B cell (primary cell): ENCODE results near the gene UBB. TPM values are rescaled to one million over a fixed set of nuclear protein-coding genes. Genes with fewer than 3 reads are reported as not detected.

ENCODE experiments used
- ATAC-seq: fragments of 200-7000 bp; cut with Tn5 transposase; one replicate; pipeline ENCODE4 v1.10.0; 2021; ENCODE audit warnings: low read depth, mild to moderate bottlenecking, moderate number of reproducible peaks, moderate library complexity
- CTCF ChIA-PET: fragments of 350-600 bp; sonication (Branson Sonifier 250); formaldehyde crosslinking; loops from one replicate; lab custom pipeline; 2021; ENCODE audit warnings: antibody characterized with exemption, inconsistent platforms; lab: Charles Lee
- POLR2A ChIA-PET: fragments of 350-600 bp; sonication (Branson Sonifier 250); formaldehyde crosslinking; loops from one replicate; lab custom pipeline; 2021; ENCODE audit warnings: antibody characterized with exemption; lab: Charles Lee
- DNase-seq: peaks from one replicate; pipeline ENCODE4 v3.0.0; 2013
- H2AFZ ChIP-seq: 2 replicates; pipeline ENCODE4 v1.6.1; 2012; ENCODE audit warnings: mild to moderate bottlenecking, low read depth, low read length; ENCODE audit not compliant: insufficient read depth, poor library complexity, severe bottlenecking
- H3K27ac ChIP-seq, 2 donors: 1 replicate in 1 of 2; 2 replicates in 1 of 2; pipeline ENCODE4 v1.5.1; 2012 to 2013; ENCODE audit warnings: low read length in 2 of 2, mild to moderate bottlenecking in 2 of 2, moderate library complexity in 1 of 2
- H3K27me3 ChIP-seq, 4 experiments: fragments of 200-600 bp in 1 of 4; sonication (generic) in 1 of 4; replicated peaks in 1 of 4; 1 replicate in 2 of 4; 2 replicates in 2 of 4; pipeline versions ENCODE4 v1.6.1 to v1.7.0; 2013 to 2016; ENCODE audit warnings: low read length in 3 of 4, mild to moderate bottlenecking in 2 of 4, mixed read lengths in 1 of 4, moderate library complexity in 1 of 4; ENCODE audit not compliant: insufficient read depth in 4 of 4, control insufficient read depth in 3 of 4; ENCODE audit errors: control extremely low read depth in 1 of 4
- H3K36me3 ChIP-seq, 2 experiments: replicated peaks in 1 of 2; 1 replicate in 1 of 2; 2 replicates in 1 of 2; pipeline versions ENCODE4 v1.6.1 to v1.7.1; 2013; ENCODE audit warnings: low read length in 1 of 2; ENCODE audit not compliant: insufficient read depth in 2 of 2, control insufficient read depth in 1 of 2; ENCODE audit errors: control extremely low read depth in 1 of 2, extremely low read depth in 1 of 2
- H3K4me1 ChIP-seq, 2 donors: fragments of 200-600 bp in 1 of 2; sonication (generic) in 1 of 2; 1 replicate in 1 of 2; 2 replicates in 1 of 2; pipeline versions ENCODE4 v1.5.1 to v1.6.1; 2013 to 2017; ENCODE audit warnings: low read length in 2 of 2; ENCODE audit not compliant: control insufficient read depth in 2 of 2, insufficient read depth in 2 of 2
- H3K4me2 ChIP-seq: replicated peaks from 2 replicates; pipeline ENCODE3; 2012; ENCODE audit warnings: mild to moderate bottlenecking, low read depth, low read length; ENCODE audit not compliant: poor library complexity, severe bottlenecking
- H3K4me3 ChIP-seq, 5 experiments: fragments of 200-600 bp in 1 of 5; sonication (generic) in 1 of 5; 1 replicate in 3 of 5; 2 replicates in 2 of 5; pipeline versions ENCODE4 v1.5.1 to v1.7.0; 2011 to 2016; ENCODE audit warnings: low read length in 4 of 5, mild to moderate bottlenecking in 4 of 5, low read depth in 2 of 5, control low read depth in 1 of 5, moderate library complexity in 1 of 5; ENCODE audit not compliant: insufficient read depth in 1 of 5; ENCODE audit errors: control extremely low read depth in 1 of 5, extremely low read depth in 1 of 5
- H3K79me2 ChIP-seq: fragments of 200-600 bp; sonication (generic); one replicate; pipeline ENCODE4 v1.6.0; 2016; ENCODE audit warnings: low read length; ENCODE audit not compliant: control insufficient read depth, insufficient read depth
- H3K9ac ChIP-seq: fragments of 200-600 bp; sonication (generic); 2 replicates; pipeline ENCODE4 v1.6.1; 2017; ENCODE audit warnings: mild to moderate bottlenecking, low read length, moderate library complexity
- H3K9me3 ChIP-seq, 3 donors: one replicate each; pipeline versions ENCODE4 v1.6.1 to v1.7.1; 2013; ENCODE audit warnings: low read length in 2 of 3; ENCODE audit not compliant: control insufficient read depth in 2 of 3, insufficient read depth in 1 of 3; ENCODE audit errors: control extremely low read depth in 1 of 3
- H4K20me1 ChIP-seq: 2 replicates; pipeline ENCODE4 v1.6.0; 2012; ENCODE audit warnings: mild to moderate bottlenecking, low read length; ENCODE audit not compliant: insufficient read depth, control insufficient read depth, poor library complexity, severe bottlenecking
- H3K27ac Mint-ChIP-seq: one replicate; pipeline ENCODE4 v1.8.0; 2021; ENCODE audit warnings: mixed read lengths
- H3K27me3 Mint-ChIP-seq: one replicate; pipeline ENCODE4 v1.8.0; 2021; ENCODE audit warnings: mixed read lengths
- H3K4me1 Mint-ChIP-seq: one replicate; pipeline ENCODE4 v1.8.0; 2021; ENCODE audit warnings: mixed read lengths
- H3K4me3 Mint-ChIP-seq: one replicate; pipeline ENCODE4 v1.8.0; 2021; ENCODE audit warnings: mixed read lengths
- H3K9me3 Mint-ChIP-seq: one replicate; pipeline ENCODE4 v1.8.0; 2022; ENCODE audit warnings: mixed read lengths; ENCODE audit not compliant: insufficient read depth
- CTCF ChIP-seq: fragments of 200-600 bp; IDR thresholded peaks from one replicate; pipeline ENCODE4 v1.8.0; 2022; ENCODE audit warnings: antibody characterized with exemption, mild to moderate bottlenecking
- EZH2 ChIP-seq: IDR thresholded peaks from 2 replicates; pipeline ENCODE4 v1.6.1; 2012; ENCODE audit warnings: borderline replicate concordance, low read depth, mild to moderate bottlenecking, moderate library complexity, low read length; ENCODE audit not compliant: insufficient read depth, poor library complexity, severe bottlenecking
- WGBS: methylation state at CpG from one replicate; pipeline ENCODE4 v1.1.5; 2013; ENCODE audit warnings: missing lambda C conversion rate; ENCODE audit not compliant: insufficient coverage; 5-methylcytosine and 5-hydroxymethylcytosine counted together
- intact Hi-C: fragments of 100-400 bp; cut with micrococcal nuclease; formaldehyde crosslinking; loops from one replicate; pipeline ENCODE4 v1.10.0; 2022
- polyA plus RNA-seq: library from polyadenylated mRNA; depleted of rRNA; stranded (reverse); fragments of >200 nt; gene quantifications from 2 replicates; pipeline ENCODE4 v1.2.3, GENCODE V29; 2012
- total RNA-seq, 2 donors: library from RNA; stranded (reverse); fragments of 120-200 nt in 1 of 2; gene quantifications; 1 replicate in 1 of 2; 2 replicates in 1 of 2; pipeline versions ENCODE4 v1.2.3 to v1.2.4, GENCODE V29; 2013 to 2022

Gene UBB
- total and polyA plus RNA-seq, 2 donors (not counting 1 experiment from before 2014, with no cell fraction given), result 769 to 1,866 TPM

DNA sequence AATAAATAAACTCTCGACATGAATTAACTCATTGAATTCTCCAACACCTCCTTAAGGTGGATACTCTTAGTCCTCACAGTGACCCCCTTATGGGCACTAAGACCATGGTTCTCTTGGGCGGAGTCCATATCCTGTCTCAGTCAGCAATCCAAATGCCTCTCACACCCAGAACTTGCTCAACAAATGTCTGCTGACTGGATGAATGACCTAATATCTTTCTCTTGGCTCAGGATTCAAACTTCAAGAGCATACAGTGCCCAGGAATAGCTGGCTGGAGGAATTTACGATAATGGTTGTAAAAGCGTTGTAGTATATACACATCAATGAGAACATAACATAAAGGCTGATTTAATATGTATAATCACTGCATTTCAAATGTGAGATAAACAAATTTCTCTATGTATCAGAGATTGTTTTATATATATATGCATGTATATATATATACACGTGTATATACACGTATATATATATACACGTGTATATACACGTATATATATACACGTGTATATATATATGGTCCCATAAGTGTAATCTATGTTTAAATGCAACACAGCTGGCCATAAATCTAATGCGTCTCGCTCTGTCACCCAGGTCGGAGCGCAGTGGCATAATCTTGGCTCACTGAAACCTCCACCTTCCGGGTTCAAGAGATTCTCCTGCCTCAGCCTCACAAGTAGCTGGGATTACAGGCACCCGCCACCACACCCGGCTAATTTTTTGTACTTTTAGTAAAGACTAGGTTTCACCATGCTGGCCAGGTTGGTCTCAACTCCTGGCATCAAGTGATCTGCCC, 6.5 kb upstream of the UBB start:
- H3K36me3 ChIP-seq, result no peaks in the 10 kb centered on the region
- 97% methylated on average over 8 of the region's 16 CpGs for WGBS
- H3K9me3 ChIP-seq, result no peaks in the 10 kb centered on the region
- H3K9ac ChIP-seq, result no peak overlapping the region
- Mint-ChIP-seq H3K4me1 (no peaks in the 10 kb centered on the region), H3K9me3 (no peaks in the 10 kb centered on the region), H3K27ac (no peak overlapping the region), H3K27me3 (no peaks in the 10 kb centered on the region), H3K4me3 (no peak overlapping the region)
- H3K4me2 ChIP-seq, result no peak overlapping the region
- intact Hi-C loops, result no loop called here
- H2AFZ ChIP-seq, result no peak overlapping the region
- DNase-seq (no peak), ATAC-seq (no peak)
- no peak overlapping the region for H3K4me3 ChIP-seq
- TF ChIP-seq EZH2, result no peak
- TF ChIP-seq CTCF, result no peak
- CTCF ChIA-PET, result interaction anchor here (4.8 kb wide), 1 partner anchor 10 kb away, joined by 24 read pairs; no protein-coding TSS in a partner anchor
- POLR2A ChIA-PET, result interaction anchor here (1.1 kb wide), 1 partner anchor 10 kb away, joined by 3 read pairs; no protein-coding TSS in a partner anchor
- H3K79me2 ChIP-seq, result no peaks in the 10 kb centered on the region
- no peaks in the 10 kb centered on the region for H3K27me3 ChIP-seq
- H3K27ac ChIP-seq, result no peak overlapping the region
- no peaks in the 10 kb centered on the region for H4K20me1 ChIP-seq
- no peaks in the 10 kb centered on the region for H3K4me1 ChIP-seq

- Mint-ChIP-seq H3K4me3 (no peak overlapping the region), H3K4me1 (peaks cover 22% of the 10 kb centered on the region), H3K9me3 (no peaks in the 10 kb centered on the region), H3K27ac (no peak overlapping the region), H3K27me3 (no peaks in the 10 kb centered on the region)
- Histone ChIP-seq H3K79me2 (peaks cover 21% of the 10 kb centered on the region), H2AFZ (no peak overlapping the region), H3K4me3 (no peak overlapping the region), H3K4me2 (no peak overlapping the region), H3K27me3 (no peaks in the 10 kb centered on the region), H3K27ac (no peak overlapping the region), H4K20me1 (peaks cover 18% of the 10 kb centered on the region), H3K9ac (no peak overlapping the region), H3K36me3 (peaks cover 0 to 12% of the 10 kb centered on the region in 2 experiments), H3K9me3 (no peaks in the 10 kb centered on the region), H3K4me1 (peaks cover 11 to 20% of the 10 kb centered on the region in 2 donors)
- intact Hi-C loops, result no loop called here
- no peak for TF ChIP-seq EZH2
- TF ChIP-seq CTCF, result no peak
- ATAC-seq (no peak), DNase-seq (no peak)
- POLR2A ChIA-PET, result no interaction called here
- CTCF ChIA-PET, result interaction anchor here (1.4 to 5.1 kb wide), 2 partner anchors 10 to 14 kb away, joined by 3 to 31 read pairs; no protein-coding TSS in a partner anchor
- WGBS, result 80% methylated on average over 2 of the region's 2 CpGs
These were observed 3.0 kb upstream of the UBB start for GRCh38 chr17:16377941-16378341.
